ENCODE data around the gene PSMC2.
A peak's percentile ranks its signal among the peaks of the same experiment; 100 is the strongest.

PSMC2 gene

DNA sequence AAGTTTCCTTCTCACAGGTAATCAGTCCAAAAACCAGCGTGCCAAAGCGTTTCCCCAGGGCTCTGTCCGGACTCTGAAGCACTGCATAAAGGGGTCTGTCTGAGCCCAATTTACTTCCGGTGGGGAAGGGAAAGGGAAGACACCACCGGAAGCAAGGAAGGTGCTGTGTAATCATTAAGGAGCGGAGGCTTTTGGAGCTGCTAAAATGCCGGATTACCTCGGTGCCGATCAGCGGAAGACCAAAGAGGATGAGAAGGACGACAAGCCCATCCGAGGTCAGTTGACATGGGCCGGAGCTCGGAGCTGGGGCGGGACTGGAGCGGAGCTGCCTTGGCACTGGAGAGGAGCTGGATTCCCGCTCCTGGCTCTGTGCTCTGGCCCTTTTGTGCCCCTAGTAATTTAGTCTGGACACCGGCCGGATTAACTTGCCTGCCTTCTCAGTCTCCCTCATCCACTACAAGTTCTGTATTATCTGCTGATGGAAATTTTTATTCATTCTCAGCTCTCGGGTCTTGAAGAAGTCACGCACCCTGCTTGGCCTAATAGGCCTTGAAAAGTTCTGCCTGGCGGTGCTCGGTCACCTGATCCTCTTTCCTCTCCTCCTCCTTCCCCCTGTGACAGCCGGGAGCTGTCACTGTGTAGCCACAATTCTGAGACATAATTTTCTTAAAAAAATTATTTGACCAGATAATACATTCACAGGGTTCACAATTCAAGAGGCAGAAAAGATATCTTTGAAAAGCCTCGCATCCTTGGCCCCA, at the start of gene PSMC2:
TSS of gene PSMC2 (plus strand) at position 137 of the 761 bp plus-strand sequence. CDS start at position 206, 69 bp downstream.
- H3K27me3 Mint-ChIP-seq = no peaks in the 10 kb centered on the region
- peaks cover 25% of the 10 kb centered on the region for H3K36me3 Mint-ChIP-seq
- no peaks in the 10 kb centered on the region for H3K9me3 Mint-ChIP-seq
- peak within 1 kb of the TSS; percentile 98 for H3K27ac Mint-ChIP-seq
- H3K4me1 Mint-ChIP-seq = peaks cover 62% of the 10 kb centered on the region
- CTCF ChIA-PET = interaction anchor here (1.2 kb wide), 1 partner anchor 49 kb away, joined by 4 read pairs; no protein-coding TSS in a partner anchor
- peak; percentile 89 for DNase-seq
- H3K4me3 Mint-ChIP-seq = peak within 1 kb of the TSS; percentile 99

- H3K4me3 Mint-ChIP-seq = peak overlapping the region; percentile 80
- peaks cover 8% of the 10 kb centered on the region for H3K27me3 Mint-ChIP-seq
- H3K4me1 Mint-ChIP-seq = peaks cover 33% of the 10 kb centered on the region
- H3K9me3 Mint-ChIP-seq = no peaks in the 10 kb centered on the region
- DNase-seq = no peak
- peaks cover 25% of the 10 kb centered on the region for H3K36me3 Mint-ChIP-seq
- H3K27ac Mint-ChIP-seq = peak overlapping the region; percentile 76
- CTCF ChIA-PET = interaction anchor here (1.0 kb wide), 1 partner anchor 108 kb away, joined by 3 read pairs; no protein-coding TSS in a partner anchor
These were observed 49.6 kb upstream of the PSMC2 start for GRCh38 chr7:103297837-103298179.

- Mint-ChIP-seq H3K27ac (no peak overlapping the region), H3K9me3 (no peaks in the 10 kb centered on the region), H3K4me1 (peaks cover 37% of the 10 kb centered on the region), H3K36me3 (peaks cover 36% of the 10 kb centered on the region), H3K27me3 (no peaks in the 10 kb centered on the region), H3K4me3 (no peak overlapping the region)
- DNase-seq = no peak
- CTCF ChIA-PET = no interaction called here
These were observed 47.8 kb upstream of the PSMC2 start for GRCh38 chr7:103299660-103300059.

DNA sequence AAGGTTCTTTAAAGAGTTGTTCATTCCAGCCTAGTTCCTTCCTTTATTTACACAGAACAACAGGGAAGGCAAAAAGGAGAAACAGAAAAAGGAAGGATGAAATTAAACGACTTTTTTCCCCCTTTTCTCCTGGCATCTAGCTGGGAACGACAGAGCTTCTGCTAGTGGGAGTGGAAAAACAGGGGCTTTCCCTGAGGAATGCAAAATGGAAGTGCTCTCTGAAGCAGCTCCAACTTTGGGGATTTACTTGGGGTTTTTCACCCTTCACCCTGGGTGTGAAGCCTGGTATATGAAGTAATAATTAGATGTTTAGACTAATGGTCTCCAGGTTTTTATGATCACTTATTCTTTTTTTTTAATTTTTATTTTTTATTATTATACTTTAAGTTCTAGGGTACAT, 46.0 kb upstream of the PSMC2 start:
- H3K27ac Mint-ChIP-seq = no peak overlapping the region
- H3K36me3 Mint-ChIP-seq = peaks cover 45% of the 10 kb centered on the region
- H3K4me3 Mint-ChIP-seq = no peak overlapping the region
- H3K4me1 Mint-ChIP-seq = peaks cover 32% of the 10 kb centered on the region
- CTCF ChIA-PET = interaction anchor here (0.7 kb wide), 1 partner anchor 18 kb away, joined by 3 read pairs; no protein-coding TSS in a partner anchor
- no peak for DNase-seq
- no peaks in the 10 kb centered on the region for H3K9me3 Mint-ChIP-seq
- no peaks in the 10 kb centered on the region for H3K27me3 Mint-ChIP-seq

DNA sequence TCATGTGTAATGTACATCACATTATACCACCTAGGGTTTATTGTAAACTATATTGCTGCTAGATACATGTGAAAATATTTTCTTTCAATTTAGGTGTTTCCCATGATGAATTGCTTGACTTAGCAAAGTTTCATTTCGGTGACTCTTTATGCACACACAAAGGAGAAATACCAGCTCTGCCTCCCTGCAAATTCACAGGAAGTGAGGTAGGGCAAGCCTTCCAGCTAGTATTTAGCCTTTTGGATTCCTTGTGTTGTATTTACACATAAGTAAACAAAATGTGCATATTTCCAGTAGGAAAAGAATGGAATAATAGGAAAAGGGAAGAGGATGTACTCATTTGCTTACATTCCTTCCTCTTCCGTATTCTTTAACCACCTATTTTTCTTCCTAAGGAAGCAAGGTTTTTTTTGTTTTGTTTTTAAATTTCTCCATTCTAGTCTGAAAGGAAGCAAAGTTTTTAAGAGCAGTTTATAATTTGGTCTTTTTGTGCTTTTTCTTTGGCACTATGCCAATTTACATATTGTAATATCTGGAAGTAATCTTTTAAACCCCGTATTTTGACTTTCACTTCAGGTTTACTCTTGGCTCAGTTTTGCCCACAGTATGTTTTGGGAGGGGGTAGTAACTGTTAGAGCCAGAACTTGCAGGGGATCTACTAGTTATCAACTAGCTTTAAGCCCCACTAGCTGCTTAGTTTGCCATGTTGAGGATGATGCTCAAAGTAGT, 39.8 kb upstream of the PSMC2 start:
- CTCF ChIA-PET = interaction anchor here (1.3 kb wide), 1 partner anchor 9 kb away, joined by 4 read pairs; no protein-coding TSS in a partner anchor
- no peak for DNase-seq
- no peak overlapping the region for H3K27ac Mint-ChIP-seq
- peaks cover 6% of the 10 kb centered on the region for H3K4me1 Mint-ChIP-seq
- no peaks in the 10 kb centered on the region for H3K9me3 Mint-ChIP-seq
- H3K4me3 Mint-ChIP-seq = no peak overlapping the region
- no peaks in the 10 kb centered on the region for H3K27me3 Mint-ChIP-seq
- peaks cover 63% of the 10 kb centered on the region for H3K36me3 Mint-ChIP-seq

- Mint-ChIP-seq H3K27me3 (no peaks in the 10 kb centered on the region), H3K4me1 (peaks cover 4% of the 10 kb centered on the region), H3K36me3 (peaks cover 64% of the 10 kb centered on the region), H3K27ac (no peak overlapping the region), H3K4me3 (no peak overlapping the region), H3K9me3 (no peaks in the 10 kb centered on the region)
- no peak for DNase-seq
- CTCF ChIA-PET = no interaction called here
These were observed 32.6 kb upstream of the PSMC2 start for GRCh38 chr7:103314852-103315251.

DNA sequence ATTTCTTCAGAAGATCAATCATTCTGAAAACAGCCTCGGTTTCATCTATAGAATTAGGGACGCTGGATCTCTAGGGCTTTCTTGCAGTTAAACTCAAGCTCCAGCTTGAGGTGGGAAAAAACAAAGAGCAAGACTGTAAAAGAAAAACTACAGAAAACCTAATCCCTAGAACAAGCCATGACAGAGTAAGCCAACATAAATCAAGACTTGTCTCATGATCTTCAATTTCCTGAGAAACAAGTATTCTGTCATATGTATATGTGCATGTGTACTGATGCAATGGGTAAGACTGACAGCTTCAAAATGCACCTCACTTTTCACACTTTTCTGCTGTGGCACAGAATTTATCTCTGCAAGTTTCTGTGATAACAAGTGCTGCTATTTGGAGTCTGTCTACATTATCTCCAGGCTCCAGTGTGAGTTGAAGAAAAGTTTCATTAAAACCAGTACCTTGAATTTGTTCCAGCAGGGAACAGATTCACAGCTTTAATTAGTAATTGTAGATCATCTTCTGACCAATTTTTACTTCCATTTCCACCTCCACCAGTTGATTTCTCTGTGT, 31.0 kb upstream of the PSMC2 start:
- DNase-seq = no peak

DNA sequence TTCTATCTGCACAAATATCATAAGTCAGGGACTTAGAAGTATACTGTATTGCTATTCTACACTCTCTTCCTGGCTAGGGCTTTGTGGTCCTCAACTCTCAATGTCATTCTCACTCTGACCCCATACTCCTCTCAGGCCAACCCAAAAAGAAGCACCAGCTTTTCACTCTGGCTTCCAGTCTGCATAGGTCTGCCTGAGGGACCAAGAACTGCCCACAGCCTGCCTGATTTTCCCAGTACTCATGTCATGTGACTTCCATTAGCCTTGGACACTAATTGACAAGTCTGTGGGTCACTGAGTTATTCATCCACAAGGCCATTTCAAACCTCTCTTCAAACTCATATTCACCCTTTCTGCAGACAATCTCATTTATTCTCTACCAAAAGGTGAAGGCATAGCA, 30.4 kb upstream of the PSMC2 start:
- CTCF ChIA-PET = no interaction called here

More for the DNA sequence above, 31.0 kb upstream of the PSMC2 start:
- Mint-ChIP-seq H3K27me3 (no peaks in the 10 kb centered on the region), H3K9me3 (no peaks in the 10 kb centered on the region), H3K4me3 (no peak overlapping the region), H3K27ac (no peak overlapping the region), H3K4me1 (peaks cover 4% of the 10 kb centered on the region), H3K36me3 (peaks cover 61% of the 10 kb centered on the region)
- CTCF ChIA-PET = no interaction called here

GRCh38 chr7:103325744-103326143, 21.7 kb upstream of the PSMC2 start:
- H3K27ac Mint-ChIP-seq = no peak overlapping the region
- CTCF ChIA-PET = no interaction called here
- H3K9me3 Mint-ChIP-seq = no peaks in the 10 kb centered on the region
- H3K4me1 Mint-ChIP-seq = no peaks in the 10 kb centered on the region
- H3K36me3 Mint-ChIP-seq = peaks cover 32% of the 10 kb centered on the region
- DNase-seq = no peak
- H3K4me3 Mint-ChIP-seq = no peak overlapping the region
- H3K27me3 Mint-ChIP-seq = no peaks in the 10 kb centered on the region

More for the DNA sequence above, 30.4 kb upstream of the PSMC2 start:
- no peak for DNase-seq
- Mint-ChIP-seq H3K36me3 (peaks cover 59% of the 10 kb centered on the region), H3K4me1 (peaks cover 4% of the 10 kb centered on the region), H3K27ac (no peak overlapping the region), H3K9me3 (no peaks in the 10 kb centered on the region), H3K27me3 (no peaks in the 10 kb centered on the region), H3K4me3 (no peak overlapping the region)

DNA sequence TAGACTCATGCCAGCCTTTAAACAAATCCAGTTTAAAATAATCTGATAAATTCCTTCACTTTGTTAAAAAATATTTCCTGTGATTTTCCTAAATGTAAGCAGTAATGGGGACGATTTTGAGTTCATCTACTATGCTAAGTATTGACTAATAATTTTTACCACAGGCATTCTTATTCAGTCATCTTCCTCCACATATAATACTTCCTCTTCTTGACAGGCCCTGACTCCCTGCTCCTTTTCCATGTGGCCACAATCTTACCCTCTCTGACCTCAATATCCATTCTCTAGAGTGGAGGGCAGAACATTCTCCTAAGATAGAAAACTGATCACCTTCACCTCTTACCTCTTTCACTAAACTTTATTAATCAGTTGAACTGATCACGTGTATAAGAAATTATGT, 10.7 kb upstream of the PSMC2 start:
- DNase-seq = no peak
- no peaks in the 10 kb centered on the region for H3K27me3 Mint-ChIP-seq
- CTCF ChIA-PET = no interaction called here
- peaks cover 57% of the 10 kb centered on the region for H3K36me3 Mint-ChIP-seq
- peak overlapping the region; percentile 12 for H3K27ac Mint-ChIP-seq
- H3K4me1 Mint-ChIP-seq = peaks cover 14% of the 10 kb centered on the region
- H3K9me3 Mint-ChIP-seq = no peaks in the 10 kb centered on the region
- no peak overlapping the region for H3K4me3 Mint-ChIP-seq

DNA sequence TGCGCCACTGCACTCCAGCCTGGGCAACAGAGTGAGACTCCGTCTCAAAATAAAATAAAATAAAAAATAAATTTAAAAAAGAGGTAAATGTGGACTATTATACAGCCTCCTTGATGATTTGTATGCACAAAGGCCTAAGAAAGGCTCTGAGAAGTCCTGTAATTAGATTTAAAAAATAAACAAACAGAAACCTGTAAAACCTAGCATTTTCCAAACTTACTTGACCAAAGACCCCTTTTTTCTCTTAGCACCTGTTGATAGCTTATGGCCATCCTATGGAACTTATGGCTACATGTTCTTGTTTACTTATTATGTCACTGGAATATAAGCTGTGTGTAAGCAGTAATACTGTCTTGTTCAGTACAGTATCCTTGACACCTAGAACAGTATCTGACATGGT, 8.6 kb upstream of the PSMC2 start:
- CTCF ChIA-PET = no interaction called here
- no peak for DNase-seq
- no peaks in the 10 kb centered on the region for H3K9me3 Mint-ChIP-seq
- H3K4me3 Mint-ChIP-seq = no peak overlapping the region
- no peak overlapping the region for H3K27ac Mint-ChIP-seq
- peaks cover 51% of the 10 kb centered on the region for H3K36me3 Mint-ChIP-seq
- no peaks in the 10 kb centered on the region for H3K27me3 Mint-ChIP-seq
- H3K4me1 Mint-ChIP-seq = peaks cover 26% of the 10 kb centered on the region

GRCh38 chr7:103341466-103341865, 6.0 kb upstream of the PSMC2 start:
- Mint-ChIP-seq H3K27ac (no peak overlapping the region), H3K36me3 (peaks cover 45% of the 10 kb centered on the region), H3K27me3 (no peaks in the 10 kb centered on the region), H3K4me1 (peaks cover 41% of the 10 kb centered on the region), H3K4me3 (no peak overlapping the region), H3K9me3 (no peaks in the 10 kb centered on the region)
- CTCF ChIA-PET = no interaction called here
- DNase-seq = no peak

DNA sequence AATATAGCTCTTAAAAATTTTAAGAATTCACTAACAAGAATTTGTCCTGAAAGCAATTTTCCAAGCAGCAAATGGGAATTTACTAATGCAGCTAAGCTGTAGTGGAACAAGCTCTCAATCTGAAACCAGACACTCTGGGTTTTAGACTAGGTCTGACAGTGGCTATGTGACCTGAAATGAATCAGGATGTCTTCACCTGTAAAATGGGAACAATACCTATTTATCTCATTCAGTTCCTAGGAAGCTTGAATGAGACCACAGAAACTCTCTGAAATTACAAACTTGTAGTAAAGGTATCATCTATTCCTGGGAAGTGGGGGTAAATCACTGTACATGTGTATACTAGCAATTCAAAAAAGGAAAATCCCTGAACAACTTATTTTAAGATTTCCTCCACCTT, 4.1 kb upstream of the PSMC2 start:
- H3K4me3 Mint-ChIP-seq = peak overlapping the region; percentile 97
- no peak for DNase-seq
- no peaks in the 10 kb centered on the region for H3K27me3 Mint-ChIP-seq
- H3K4me1 Mint-ChIP-seq = peaks cover 51% of the 10 kb centered on the region
- CTCF ChIA-PET = interaction anchor here (1.5 kb wide), 1 partner anchor 13 kb away, joined by 3 read pairs; no protein-coding TSS in a partner anchor
- H3K9me3 Mint-ChIP-seq = no peaks in the 10 kb centered on the region
- H3K27ac Mint-ChIP-seq = peak overlapping the region; percentile 96
- peaks cover 34% of the 10 kb centered on the region for H3K36me3 Mint-ChIP-seq

GRCh38 chr7:103343758-103344452, 3.5 kb upstream of the PSMC2 start:
- Mint-ChIP-seq H3K4me3 (peak overlapping the region; percentile 97), H3K36me3 (peaks cover 36% of the 10 kb centered on the region), H3K27ac (peak overlapping the region; percentile 96), H3K4me1 (peaks cover 55% of the 10 kb centered on the region), H3K27me3 (no peaks in the 10 kb centered on the region), H3K9me3 (no peaks in the 10 kb centered on the region)
- CTCF ChIA-PET = no interaction called here
- peak; percentile 47 for DNase-seq

Measured in activated naive CD4-positive, alpha-beta T cell treated with anti-CD3 and anti-CD28 coated beads, Interleukin-2, amount 10 ng/mL, durations not matched to agents 7 days and 5 days (primary cell).